HG03045 (cell line): ENCODE results near the gene ZBTB16.

Experiments used
- ATAC-seq: cut with Tn5 transposase; IDR thresholded peaks from one replicate; pipeline ENCODE4 v1.9.1; 2021; ENCODE audit warnings: mild to moderate bottlenecking, moderate library complexity; ENCODE audit not compliant: unreplicated experiment

Gene ZBTB16

DNA sequence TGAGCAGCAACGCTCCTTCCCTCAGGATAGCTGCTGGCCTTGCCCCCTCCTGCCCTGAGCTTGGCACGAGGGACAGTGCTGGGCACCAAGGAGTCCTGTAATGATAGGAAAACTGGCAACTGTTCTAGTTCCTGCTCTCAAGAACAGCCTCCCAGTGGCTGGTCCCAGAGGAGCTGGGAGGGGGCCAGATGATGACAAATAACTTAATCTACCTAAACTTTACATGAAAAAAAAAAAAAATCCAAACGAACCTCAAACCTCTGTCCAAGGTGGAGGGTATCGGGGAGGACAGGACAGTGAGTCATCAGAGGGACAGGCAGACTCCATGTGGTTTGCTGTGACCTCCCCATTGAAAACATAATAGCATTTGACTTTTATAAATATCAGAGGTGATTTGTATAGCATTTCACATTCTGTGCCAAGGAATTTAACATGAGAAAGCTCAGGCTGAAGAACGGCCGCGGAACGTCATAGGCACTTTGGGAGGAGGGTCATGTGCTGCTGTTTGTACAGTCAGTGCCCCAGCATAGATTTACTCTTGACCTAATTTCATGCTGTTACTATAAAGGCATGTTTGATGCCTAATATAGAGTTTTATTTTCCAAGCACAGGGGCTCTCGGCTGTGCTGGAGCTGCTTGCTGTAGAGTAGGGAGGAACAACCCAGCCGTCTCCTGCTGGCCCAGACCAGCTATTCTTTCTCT is 138.4 kb downstream of the ZBTB16 start:
- ATAC-seq = no peak

- ATAC-seq = no peak
These were observed 139.5 kb downstream of the ZBTB16 start for GRCh38 chr11:114199051-114199450.

GRCh38 chr11:114200351-114201133 is 141.0 kb downstream of the ZBTB16 start:
- no peak for ATAC-seq

GRCh38 chr11:114201219-114201618 is 141.7 kb downstream of the ZBTB16 start:
- no peak for ATAC-seq

DNA sequence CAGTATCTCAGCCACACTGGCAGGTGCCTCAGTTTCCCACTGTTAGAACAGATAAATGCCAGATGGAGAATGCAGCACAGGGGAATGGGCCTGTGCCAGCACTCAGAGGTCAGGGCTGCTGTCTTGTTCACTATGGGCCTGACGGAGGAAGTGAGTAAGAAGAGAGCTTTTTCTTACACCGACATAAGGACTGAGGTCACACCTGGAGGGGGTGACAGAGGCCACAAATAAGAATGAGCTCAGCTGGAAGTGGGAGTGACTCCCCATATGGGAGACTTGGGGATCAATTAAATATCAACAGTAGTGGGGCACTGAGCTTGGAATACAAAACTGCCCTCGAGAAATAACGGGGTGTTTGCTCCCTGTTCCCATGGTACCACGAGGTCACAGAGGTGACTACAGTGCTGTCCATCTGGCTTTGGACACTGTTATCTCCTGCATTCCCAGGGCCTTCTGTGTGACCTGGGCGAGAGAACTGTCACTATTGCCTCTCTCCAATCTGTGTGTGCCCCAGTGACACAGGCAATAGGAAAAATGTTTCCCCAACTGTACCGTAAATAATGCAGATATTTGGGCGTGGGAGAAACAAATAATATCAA is 142.6 kb downstream of the ZBTB16 start:
- ATAC-seq = no peak

GRCh38 chr11:114207096-114207495 is 147.6 kb downstream of the ZBTB16 start:
- no peak for ATAC-seq

- no peak for ATAC-seq
These were observed 148.9 kb downstream of the ZBTB16 start for GRCh38 chr11:114208377-114208776.

GRCh38 chr11:114209343-114209742 is 149.8 kb downstream of the ZBTB16 start:
- no peak for ATAC-seq

DNA sequence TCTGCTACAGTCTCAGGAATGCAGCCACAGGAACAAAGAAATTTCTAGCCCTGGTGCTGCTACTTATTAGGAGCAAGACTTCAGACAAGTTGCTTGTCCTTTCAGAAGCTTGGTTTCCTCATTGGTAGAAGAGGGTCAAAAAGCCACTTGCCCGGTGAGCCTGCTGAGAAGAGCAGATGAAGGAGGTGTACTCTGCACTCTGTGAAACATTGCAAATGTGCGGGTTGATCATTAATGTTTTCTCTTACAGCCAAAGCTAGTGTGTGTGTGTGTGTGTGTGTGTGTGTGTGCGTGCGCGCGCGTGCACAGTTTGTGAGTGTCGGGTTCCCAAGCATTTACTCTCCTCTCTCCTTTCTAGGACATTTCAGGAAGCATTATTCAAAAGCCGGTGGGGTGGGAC is 150.4 kb downstream of the ZBTB16 start:
- no peak for ATAC-seq

- no peak for ATAC-seq
These were observed 152.1 kb downstream of the ZBTB16 start for GRCh38 chr11:114211444-114212121.

- ATAC-seq = no peak
These were observed 154.1 kb downstream of the ZBTB16 start for GRCh38 chr11:114213622-114214021.

DNA sequence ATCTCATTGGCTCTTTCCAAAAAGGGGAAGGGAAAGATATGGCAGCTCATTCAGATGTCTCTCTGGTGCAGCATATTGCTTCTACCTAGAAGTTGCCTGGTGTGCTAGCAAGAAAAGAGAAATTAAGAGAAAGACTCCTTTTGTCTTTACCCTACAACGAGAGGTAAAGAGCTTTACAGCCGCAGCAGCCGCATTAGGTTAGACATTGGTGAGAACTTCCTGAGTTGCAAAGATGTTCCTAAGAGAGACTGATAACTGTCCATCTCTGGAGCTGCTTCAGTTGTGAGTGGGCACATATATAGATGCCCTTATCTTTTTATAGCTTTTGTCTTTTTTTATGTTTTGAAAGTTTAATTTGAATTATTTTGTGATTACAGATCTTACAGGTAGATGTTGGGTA is 155.9 kb downstream of the ZBTB16 start:
- no peak for ATAC-seq

DNA sequence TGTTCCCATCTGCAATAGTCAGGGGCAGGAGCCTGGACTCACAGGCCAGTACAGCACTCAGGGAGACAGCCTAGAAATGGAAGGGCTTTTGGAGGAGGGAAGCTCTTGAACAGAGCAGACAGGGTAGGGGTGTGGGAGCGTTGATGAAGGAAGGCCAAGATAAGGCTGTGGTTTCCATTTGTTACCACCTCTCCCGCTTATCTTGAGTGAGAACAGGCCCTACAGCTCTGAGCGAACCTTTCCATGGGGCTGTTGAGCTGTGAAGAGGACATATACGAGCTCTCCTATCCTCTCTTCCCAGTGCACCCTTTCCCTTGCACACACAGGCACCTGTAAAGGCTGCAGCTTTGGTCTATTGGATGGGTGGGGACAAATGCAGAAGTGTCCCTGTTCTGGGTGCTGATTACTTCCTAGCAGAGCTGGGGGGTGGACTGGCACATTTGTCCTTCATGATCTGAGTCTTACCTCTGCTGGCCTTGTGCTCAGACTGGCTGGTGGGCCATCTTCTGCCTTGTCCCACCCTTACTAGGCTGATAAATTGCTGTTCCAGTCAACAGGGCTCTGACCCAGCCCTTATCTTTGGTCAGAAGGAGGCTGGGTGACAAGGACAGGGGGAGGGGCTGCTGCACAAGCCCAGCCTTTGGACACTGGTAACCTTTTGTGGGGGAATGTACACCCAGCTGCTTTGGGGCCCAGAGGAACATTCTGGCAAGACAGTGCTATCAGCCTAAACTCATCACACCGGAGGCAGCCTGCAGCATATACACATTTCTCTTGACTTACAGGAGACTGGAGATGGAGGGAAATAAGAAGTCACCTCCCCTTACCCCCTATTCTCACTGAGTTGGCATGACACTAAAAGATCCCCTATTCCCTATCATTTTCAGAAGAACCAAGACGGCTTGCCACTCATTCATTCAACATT is 156.6 kb downstream of the ZBTB16 start:
- ATAC-seq = no peak

DNA sequence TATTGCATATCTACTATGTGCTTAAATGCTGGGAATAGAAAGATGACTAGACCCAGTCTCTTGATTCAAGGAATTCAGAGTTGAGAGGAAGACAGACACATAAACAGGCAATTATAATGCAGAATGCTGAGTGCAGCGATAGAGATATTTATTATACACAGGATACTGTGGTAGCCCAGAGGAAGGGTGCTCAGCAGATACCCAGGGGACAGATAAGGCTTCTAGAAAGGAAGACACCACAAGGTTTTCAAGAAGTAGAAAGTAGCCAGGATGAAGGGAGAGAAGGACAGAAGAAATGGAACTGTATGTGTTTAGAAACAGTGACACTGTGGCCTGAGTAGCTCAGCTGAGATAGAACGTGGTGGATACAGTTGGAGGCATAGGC is 157.3 kb downstream of the ZBTB16 start:
- no peak for ATAC-seq

DNA sequence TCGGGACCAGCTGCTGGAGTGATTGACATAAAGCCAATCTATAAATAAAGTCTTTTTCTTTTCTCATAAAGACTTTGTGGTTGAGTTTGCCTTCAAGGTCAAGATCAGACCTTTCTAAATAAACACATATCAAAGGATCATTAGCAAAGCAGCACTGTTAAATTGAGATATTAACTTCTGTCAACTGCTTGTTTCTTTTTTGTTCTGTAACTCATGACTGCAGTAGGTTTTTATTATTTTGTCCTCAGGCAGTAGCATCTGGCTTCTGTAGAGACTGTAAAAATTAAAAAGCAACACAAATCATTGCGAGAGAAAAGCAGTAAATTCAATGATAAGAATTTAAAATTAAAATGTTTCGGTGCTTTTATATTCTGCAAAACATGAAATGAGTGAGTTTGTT is 159.0 kb downstream of the ZBTB16 start:
- ATAC-seq = no peak

DNA sequence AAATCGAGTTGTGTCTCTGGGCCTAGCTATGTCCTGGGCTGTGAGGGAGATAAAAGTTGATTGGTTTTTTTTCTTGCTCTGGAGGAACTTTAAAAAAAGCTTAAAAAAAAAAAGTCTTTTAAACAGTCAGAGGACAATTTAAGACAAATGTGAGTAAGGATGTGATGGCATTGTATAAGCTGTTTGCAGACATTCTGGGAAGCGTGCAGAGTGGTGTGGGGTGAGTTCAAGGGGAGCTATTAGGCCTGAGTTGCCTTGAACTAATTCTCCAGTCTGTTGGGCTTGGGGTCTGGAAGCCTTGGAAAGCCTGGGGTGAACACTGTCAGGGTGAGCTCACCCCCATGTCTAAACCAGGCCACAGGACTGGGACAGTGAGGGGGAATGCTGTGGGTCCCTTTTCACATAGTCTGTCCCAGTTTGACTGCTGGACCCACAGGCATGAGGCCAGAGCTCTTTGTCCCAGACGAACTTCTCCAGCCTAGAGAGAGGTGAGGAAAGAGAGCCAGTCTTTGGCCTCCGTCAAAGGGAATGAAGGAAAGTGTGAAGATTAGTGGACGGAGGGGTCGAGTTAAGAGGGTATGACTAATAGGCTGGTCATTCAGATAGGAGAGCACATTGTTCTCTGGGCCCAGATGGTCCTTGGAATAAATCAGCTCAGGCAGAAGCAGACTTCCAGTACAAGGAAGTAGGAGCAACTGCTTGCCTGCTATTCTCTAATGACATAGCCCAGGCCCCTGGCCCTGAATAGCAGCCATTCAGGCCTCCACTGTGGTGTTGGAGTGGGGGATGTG is 160.2 kb downstream of the ZBTB16 start:
- ATAC-seq = no peak

GRCh38 chr11:114221037-114221436 is 161.5 kb downstream of the ZBTB16 start:
- ATAC-seq = no peak

GRCh38 chr11:114225661-114226060 is 166.2 kb downstream of the ZBTB16 start:
- no peak for ATAC-seq

DNA sequence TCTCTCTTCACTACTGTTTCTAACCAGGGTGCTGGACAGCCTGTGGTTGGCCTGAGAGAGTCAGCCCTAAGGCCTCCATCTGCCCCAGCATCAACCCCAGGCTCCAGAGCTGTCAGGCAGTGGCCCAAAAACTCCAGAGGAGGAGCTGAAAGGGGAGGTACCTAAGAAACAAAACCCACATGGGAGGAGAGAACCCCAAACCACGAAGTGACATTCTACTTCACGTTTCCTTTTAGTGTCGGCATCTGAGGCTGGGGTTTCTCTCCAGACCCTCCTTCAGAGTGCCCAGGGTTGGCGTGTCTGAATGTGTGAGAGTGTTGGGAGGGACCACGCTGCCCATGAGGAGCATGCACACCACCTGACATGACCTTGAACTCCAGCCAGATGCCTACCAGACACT is 166.8 kb downstream of the ZBTB16 start:
- ATAC-seq = no peak
